ENCODE data around the gene FKBP1A.
A peak's percentile ranks its signal among the peaks of the same experiment; 100 is the strongest.

Gene FKBP1A

DNA sequence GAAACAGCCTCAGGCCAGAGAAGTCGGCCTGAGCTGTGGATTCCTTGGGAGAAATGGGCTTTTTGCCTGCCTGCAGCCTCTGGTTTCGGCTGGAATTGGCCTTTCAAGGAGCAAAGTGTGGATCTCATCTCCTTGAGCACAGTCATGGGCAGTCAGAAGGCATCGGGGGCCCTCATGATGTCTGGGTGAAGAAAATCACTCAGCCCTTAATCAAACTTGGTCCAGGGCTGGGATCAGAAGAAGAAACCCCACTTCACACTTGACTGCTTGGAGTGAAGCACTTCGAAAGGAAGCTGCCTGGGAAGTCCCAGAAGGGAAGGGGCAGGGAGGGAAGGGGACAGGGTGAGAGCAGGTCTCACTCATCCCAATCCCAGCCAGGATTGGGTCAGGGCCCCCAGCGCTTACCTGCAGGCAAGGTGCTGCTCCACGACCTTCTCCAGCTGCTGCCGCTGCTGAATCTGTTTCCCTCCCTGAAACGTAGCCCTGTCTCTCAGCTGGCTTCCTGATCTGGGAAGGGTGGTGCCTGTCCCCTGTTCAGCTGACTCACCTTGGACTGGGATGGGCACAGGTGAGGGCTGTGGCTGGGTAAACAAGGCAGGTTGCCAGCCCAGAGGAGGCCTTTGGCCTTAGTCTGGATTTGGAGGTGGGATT lies 64.0 kb downstream of the FKBP1A start, which contains the start of gene SDCBP2:
SDCBP2 (minus strand) TSS at position 460 of the 651 bp plus-strand sequence. CDS start 8,723 bp downstream, outside the sequence.
- no peaks in the 10 kb centered on the region for H3K27me3 ChIP-seq (ENCODE audit: insufficient read depth, insufficient read length)
- no peaks in the 10 kb centered on the region for H3K9me3 ChIP-seq (ENCODE audit: insufficient read depth, low read length)
- no peaks in the 10 kb centered on the region for H3K4me1 ChIP-seq (ENCODE audit: insufficient read depth, insufficient read length)
- peaks cover 53% of the 10 kb centered on the region for H3K36me3 ChIP-seq (ENCODE audit: insufficient read depth, insufficient read length, low read length)
- peak within 1 kb of the TSS; percentile 9 for H3K9ac ChIP-seq (ENCODE audit: insufficient read length, low read depth)
- TF ChIP-seq YY1 (IDR thresholded peaks at IDR 0.05; ENCODE audit: insufficient read depth, insufficient read length) (no peak), ZNF274 (IDR thresholded peaks at IDR 0.05; ENCODE audit: low read depth, low read length) (no peak), SUZ12 (IDR thresholded peaks at IDR 0.05; ENCODE audit: extremely low read depth, insufficient read depth, insufficient read length) (no peak)
- DNase-seq (ENCODE audit: low read depth, low spot score) = no peak
- no peak within 1 kb of the TSS for H3K4me3 ChIP-seq (ENCODE audit: insufficient read length, low read depth)

GRCh38 chr20:1327827-1328679 lies 64.8 kb downstream of the FKBP1A start:
- DNase-seq (ENCODE audit: low read depth, low spot score) = no peak
- peaks cover 46% of the 10 kb centered on the region for H3K36me3 ChIP-seq (ENCODE audit: insufficient read depth, insufficient read length, low read length)
- no peaks in the 10 kb centered on the region for H3K27me3 ChIP-seq (ENCODE audit: insufficient read depth, insufficient read length)
- peak overlapping the region; percentile 6 for H3K9ac ChIP-seq (ENCODE audit: insufficient read length, low read depth)
- no peaks in the 10 kb centered on the region for H3K9me3 ChIP-seq (ENCODE audit: insufficient read depth, low read length)
- TF ChIP-seq SUZ12 (IDR thresholded peaks at IDR 0.05; ENCODE audit: extremely low read depth, insufficient read depth, insufficient read length) = no peak
- no peak for TF ChIP-seq YY1 (IDR thresholded peaks at IDR 0.05; ENCODE audit: insufficient read depth, insufficient read length)
- TF ChIP-seq ZNF274 (IDR thresholded peaks at IDR 0.05; ENCODE audit: low read depth, low read length) = no peak
- H3K4me3 ChIP-seq (ENCODE audit: insufficient read length, low read depth) = no peak overlapping the region
- H3K4me1 ChIP-seq (ENCODE audit: insufficient read depth, insufficient read length) = no peaks in the 10 kb centered on the region

DNA sequence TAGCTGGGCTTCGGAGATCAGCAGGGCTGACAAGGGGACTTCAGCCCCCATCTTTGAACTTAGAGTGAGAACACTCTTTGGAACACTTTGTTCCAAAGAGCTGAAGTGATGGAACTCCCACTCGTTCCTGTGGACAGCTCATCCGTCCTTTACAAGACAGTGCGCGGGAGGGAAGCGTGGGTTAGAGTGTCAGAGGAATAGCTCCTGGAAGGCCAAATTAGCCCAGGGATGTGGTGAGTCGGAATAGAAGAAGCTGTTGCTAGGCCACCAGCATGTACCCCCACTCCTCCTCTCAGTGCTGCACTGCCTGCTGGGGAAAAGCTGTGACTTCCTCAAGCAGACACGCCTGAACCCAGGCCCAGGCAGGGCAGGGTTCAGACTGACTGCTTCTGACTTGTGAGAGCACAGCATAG lies 65.6 kb downstream of the FKBP1A start:
- no peak for DNase-seq (ENCODE audit: low read depth, low spot score)
- Histone ChIP-seq H3K9me3 (ENCODE audit: insufficient read depth, low read length) (no peaks in the 10 kb centered on the region), H3K4me3 (ENCODE audit: insufficient read length, low read depth) (no peak overlapping the region), H3K4me1 (ENCODE audit: insufficient read depth, insufficient read length) (no peaks in the 10 kb centered on the region), H3K27me3 (ENCODE audit: insufficient read depth, insufficient read length) (no peaks in the 10 kb centered on the region), H3K36me3 (ENCODE audit: insufficient read depth, insufficient read length, low read length) (peaks cover 38% of the 10 kb centered on the region), H3K9ac (ENCODE audit: insufficient read length, low read depth) (no peak overlapping the region)
- no peak for TF ChIP-seq YY1 (IDR thresholded peaks at IDR 0.05; ENCODE audit: insufficient read depth, insufficient read length)
- no peak for TF ChIP-seq ZNF274 (IDR thresholded peaks at IDR 0.05; ENCODE audit: low read depth, low read length)
- no peak for TF ChIP-seq SUZ12 (IDR thresholded peaks at IDR 0.05; ENCODE audit: extremely low read depth, insufficient read depth, insufficient read length)

DNA sequence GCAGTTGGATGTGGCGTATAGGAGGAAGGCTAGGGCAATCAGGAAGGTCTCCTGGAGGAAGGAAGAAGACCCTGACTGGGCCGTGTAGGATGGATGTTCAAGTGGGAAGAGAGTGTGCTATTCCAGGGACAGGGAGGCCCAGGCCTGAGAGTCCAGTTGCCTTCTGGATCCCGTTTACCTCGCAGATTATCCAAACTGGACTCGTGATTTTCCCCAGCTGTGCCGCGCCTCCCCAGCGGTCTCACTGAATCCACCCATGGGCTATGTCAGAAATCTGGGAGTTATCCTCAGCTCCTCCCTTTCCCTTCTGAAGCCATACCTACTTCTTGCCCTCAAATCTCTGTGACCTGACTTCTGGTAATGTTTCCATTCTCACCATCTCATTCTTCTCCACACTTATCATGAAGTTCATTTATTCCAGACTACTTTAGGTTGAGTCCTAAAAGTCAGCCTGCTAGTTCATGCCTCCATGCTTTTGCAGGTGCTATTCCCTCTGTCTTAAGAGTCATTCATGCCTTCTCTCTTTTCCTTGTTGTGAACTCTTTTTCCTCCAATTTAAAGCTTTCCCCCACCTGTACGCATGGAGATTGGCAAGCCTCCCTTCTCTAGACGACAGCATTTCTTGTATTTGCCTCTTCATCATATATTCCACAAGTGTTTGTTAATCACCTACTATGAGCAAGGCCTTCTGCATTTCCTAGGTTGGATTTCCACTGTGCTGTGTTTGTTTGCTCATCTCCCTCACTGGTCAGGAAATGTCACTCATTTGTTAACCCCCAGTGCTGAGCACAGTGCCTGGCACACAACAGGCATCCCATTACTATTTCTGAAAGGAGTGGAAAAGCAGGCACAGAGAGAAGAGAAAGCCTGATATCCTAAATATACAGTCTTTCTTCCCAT lies 66.6 kb downstream of the FKBP1A start:
- peak overlapping the region; percentile 91 for H3K4me3 ChIP-seq (ENCODE audit: insufficient read length, low read depth)
- H3K9me3 ChIP-seq (ENCODE audit: insufficient read depth, low read length) = no peaks in the 10 kb centered on the region
- H3K4me1 ChIP-seq (ENCODE audit: insufficient read depth, insufficient read length) = no peaks in the 10 kb centered on the region
- H3K36me3 ChIP-seq (ENCODE audit: insufficient read depth, insufficient read length, low read length) = peaks cover 28% of the 10 kb centered on the region
- no peaks in the 10 kb centered on the region for H3K27me3 ChIP-seq (ENCODE audit: insufficient read depth, insufficient read length)
- DNase-seq (ENCODE audit: low read depth, low spot score) = no peak
- H3K9ac ChIP-seq (ENCODE audit: insufficient read length, low read depth) = peak overlapping the region; percentile 94
- TF ChIP-seq ZNF274 (IDR thresholded peaks at IDR 0.05; ENCODE audit: low read depth, low read length) = no peak
- no peak for TF ChIP-seq YY1 (IDR thresholded peaks at IDR 0.05; ENCODE audit: insufficient read depth, insufficient read length)
- TF ChIP-seq SUZ12 (IDR thresholded peaks at IDR 0.05; ENCODE audit: extremely low read depth, insufficient read depth, insufficient read length) = no peak

GRCh38 chr20:1325173-1326030 lies 67.5 kb downstream of the FKBP1A start:
- H3K36me3 ChIP-seq (ENCODE audit: insufficient read depth, insufficient read length, low read length) = peaks cover 20% of the 10 kb centered on the region
- no peaks in the 10 kb centered on the region for H3K9me3 ChIP-seq (ENCODE audit: insufficient read depth, low read length)
- no peaks in the 10 kb centered on the region for H3K27me3 ChIP-seq (ENCODE audit: insufficient read depth, insufficient read length)
- H3K4me1 ChIP-seq (ENCODE audit: insufficient read depth, insufficient read length) = no peaks in the 10 kb centered on the region
- peak overlapping the region; percentile 94 for H3K9ac ChIP-seq (ENCODE audit: insufficient read length, low read depth)
- peak overlapping the region; percentile 91 for H3K4me3 ChIP-seq (ENCODE audit: insufficient read length, low read depth)
- TF ChIP-seq YY1 (IDR thresholded peaks at IDR 0.05; ENCODE audit: insufficient read depth, insufficient read length) (peak; percentile 82), ZNF274 (IDR thresholded peaks at IDR 0.05; ENCODE audit: low read depth, low read length) (no peak)
- peak; percentile 88 for DNase-seq (ENCODE audit: low read depth, low spot score)

DNA sequence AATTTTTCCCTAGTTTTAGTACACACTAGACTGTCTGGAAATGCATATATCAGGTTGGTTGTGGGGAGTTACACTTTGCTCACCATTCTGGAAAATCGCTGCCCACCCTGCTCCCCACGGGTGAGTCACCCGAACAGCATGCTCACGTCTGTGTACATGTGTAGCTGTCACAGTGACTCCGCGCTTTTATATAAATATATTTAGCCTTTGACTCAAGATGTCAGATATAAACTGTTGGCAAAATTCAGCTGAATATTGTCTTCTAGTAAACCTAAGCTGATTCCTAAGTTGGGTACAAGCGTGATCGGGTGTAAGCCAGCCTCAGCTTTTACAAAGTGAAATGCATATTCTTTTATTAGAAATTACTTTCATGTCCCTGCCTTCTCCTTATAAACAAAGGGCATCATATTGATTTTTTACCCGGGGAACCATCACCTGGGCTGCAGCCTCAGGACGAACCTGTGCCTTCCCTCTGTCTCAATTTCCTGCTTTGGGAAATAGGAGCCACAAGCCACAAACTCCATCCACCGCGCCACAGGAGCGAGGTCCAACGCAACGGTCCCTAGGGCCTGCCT lies 68.2 kb downstream of the FKBP1A start:
- no peaks in the 10 kb centered on the region for H3K9me3 ChIP-seq (ENCODE audit: insufficient read depth, low read length)
- no peak for DNase-seq (ENCODE audit: low read depth, low spot score)
- peak overlapping the region; percentile 51 for H3K9ac ChIP-seq (ENCODE audit: insufficient read length, low read depth)
- peak overlapping the region; percentile 91 for H3K4me3 ChIP-seq (ENCODE audit: insufficient read length, low read depth)
- TF ChIP-seq SUZ12 (IDR thresholded peaks at IDR 0.05; ENCODE audit: extremely low read depth, insufficient read depth, insufficient read length) (no peak), YY1 (IDR thresholded peaks at IDR 0.05; ENCODE audit: insufficient read depth, insufficient read length) (no peak), ZNF274 (IDR thresholded peaks at IDR 0.05; ENCODE audit: low read depth, low read length) (no peak)
- no peaks in the 10 kb centered on the region for H3K4me1 ChIP-seq (ENCODE audit: insufficient read depth, insufficient read length)
- peaks cover 15% of the 10 kb centered on the region for H3K36me3 ChIP-seq (ENCODE audit: insufficient read depth, insufficient read length, low read length)
- H3K27me3 ChIP-seq (ENCODE audit: insufficient read depth, insufficient read length) = no peaks in the 10 kb centered on the region
